ENCODE measurements around the gene OSBP2. TPM values are rescaled to one million over a fixed set of nuclear protein-coding genes. Genes with fewer than 3 reads are reported as not detected.

OSBP2 gene
- total RNA-seq, 1 experiment from 2014 or later, result 7.1 TPM

- Histone ChIP-seq H3K9me2 (ENCODE audit: insufficient read depth) (no peaks in the 10 kb centered on the region), H3K36me3 (ENCODE audit: low read depth) (no peaks in the 10 kb centered on the region), H3K4me2 (no peak overlapping the region), H4K20me1 (ENCODE audit: insufficient read depth) (no peaks in the 10 kb centered on the region), H2AFZ (no peak overlapping the region), H3K79me2 (ENCODE audit: low read depth) (peaks cover 5% of the 10 kb centered on the region; the same call in 1 of the 2 replicates), H3K4me3 (no peak overlapping the region), H3K27me3 (ENCODE audit: insufficient read depth, low read depth) (no peaks in the 10 kb centered on the region), H3F3A (ENCODE audit: insufficient read depth, low read depth) (peaks cover 9% of the 10 kb centered on the region; the same call in 1 of the 2 replicates), H3K9me3 (ENCODE audit: insufficient read depth, low read depth) (no peaks in the 10 kb centered on the region), H3K4me1 (replicated peaks; ENCODE audit: insufficient read depth) (peaks cover 34% of the 10 kb centered on the region), H3K27ac (no peak overlapping the region)
- CTCF ChIA-PET, result no interaction called here
- intact Hi-C loops (cut with micrococcal nuclease; ENCODE audit: unreplicated experiment), result no loop called here
- DNase-seq, result no peak
- no peak for TF ChIP-seq EZH2 (IDR thresholded peaks at IDR 0.05; ENCODE audit: low read depth)
- TF ChIP-seq CTCF (conservative IDR thresholded peaks at IDR 0.05), result no peak
- no TSS peak for BruUV-seq (replicated peaks)
- POLR2A ChIA-PET (ENCODE audit: unreplicated experiment), result no interaction called here
Observed at GRCh38 chr22:30809086-30809485, 114.4 kb downstream of the OSBP2 start.

- Histone ChIP-seq H3K4me1 (replicated peaks; ENCODE audit: insufficient read depth) (peaks cover 24% of the 10 kb centered on the region), H3K9me2 (ENCODE audit: insufficient read depth) (no peaks in the 10 kb centered on the region), H4K20me1 (ENCODE audit: insufficient read depth) (no peaks in the 10 kb centered on the region), H3K4me3 (no peak overlapping the region), H3K4me2 (no peak overlapping the region), H2AFZ (no peak overlapping the region), H3K79me2 (ENCODE audit: low read depth) (peaks cover 5% of the 10 kb centered on the region; the same call in 1 of the 2 replicates), H3F3A (ENCODE audit: insufficient read depth, low read depth) (peaks cover 9% of the 10 kb centered on the region; the same call in 1 of the 2 replicates), H3K36me3 (ENCODE audit: low read depth) (no peaks in the 10 kb centered on the region), H3K9me3 (ENCODE audit: insufficient read depth, low read depth) (no peaks in the 10 kb centered on the region), H3K27ac (no peak overlapping the region), H3K27me3 (ENCODE audit: insufficient read depth, low read depth) (no peaks in the 10 kb centered on the region)
- intact Hi-C loops (cut with micrococcal nuclease; ENCODE audit: unreplicated experiment), result no loop called here
- DNase-seq, result no peak
- ChIA-PET CTCF (no interaction called here), POLR2A (ENCODE audit: unreplicated experiment) (no interaction called here)
- no peak for TF ChIP-seq EZH2 (IDR thresholded peaks at IDR 0.05; ENCODE audit: low read depth)
- no peak for TF ChIP-seq CTCF (conservative IDR thresholded peaks at IDR 0.05)
- no TSS peak for BruUV-seq (replicated peaks)
Observed at GRCh38 chr22:30810105-30810504, 115.4 kb downstream of the OSBP2 start.

GRCh38 chr22:30813936-30814335 lies 119.3 kb downstream of the OSBP2 start:
- Histone ChIP-seq H3K27ac (no peak overlapping the region), H3K9me2 (ENCODE audit: insufficient read depth) (no peaks in the 10 kb centered on the region), H3K4me3 (no peak overlapping the region), H3K4me2 (no peak overlapping the region), H3K4me1 (replicated peaks; ENCODE audit: insufficient read depth) (no peaks in the 10 kb centered on the region), H3K27me3 (ENCODE audit: insufficient read depth, low read depth) (no peaks in the 10 kb centered on the region), H3K9me3 (ENCODE audit: insufficient read depth, low read depth) (no peaks in the 10 kb centered on the region), H3K79me2 (ENCODE audit: low read depth) (no peaks in the 10 kb centered on the region), H3F3A (ENCODE audit: insufficient read depth, low read depth) (no peaks in the 10 kb centered on the region), H3K36me3 (ENCODE audit: low read depth) (no peaks in the 10 kb centered on the region), H2AFZ (no peak overlapping the region), H4K20me1 (ENCODE audit: insufficient read depth) (no peaks in the 10 kb centered on the region)
- BruUV-seq (replicated peaks), result no TSS peak
- ChIA-PET CTCF (no interaction called here), POLR2A (ENCODE audit: unreplicated experiment) (interaction anchor here (0.7 kb wide), 2 partner anchors 285 to 558 kb away, joined by 6 to 12 read pairs; no protein-coding TSS in a partner anchor)
- DNase-seq, result peak in 1 of 2 experiments; percentile 25
- TF ChIP-seq EZH2 (IDR thresholded peaks at IDR 0.05; ENCODE audit: low read depth), result no peak
- no peak for TF ChIP-seq CTCF (conservative IDR thresholded peaks at IDR 0.05)
- intact Hi-C loops (cut with micrococcal nuclease; ENCODE audit: unreplicated experiment), result no loop called here

Measured in PC-9 (cell line).